DMS79 treated with DMSO at 0.1 percent for 48 hours (cell line): ENCODE measurements around the gene NEGR1.
A peak's percentile ranks its signal among the peaks of the same experiment; 100 is the strongest.
"Not testable (repeated sequence)": the region's sequence is repeated elsewhere in the genome, so short reads cannot be mapped to it uniquely, and the experiment has no call there.

Experiments used
- DNase-seq: peaks from one replicate; lab custom pipeline; 2025; lab: John Stamatoyannopoulos, UW

Gene NEGR1

DNA sequence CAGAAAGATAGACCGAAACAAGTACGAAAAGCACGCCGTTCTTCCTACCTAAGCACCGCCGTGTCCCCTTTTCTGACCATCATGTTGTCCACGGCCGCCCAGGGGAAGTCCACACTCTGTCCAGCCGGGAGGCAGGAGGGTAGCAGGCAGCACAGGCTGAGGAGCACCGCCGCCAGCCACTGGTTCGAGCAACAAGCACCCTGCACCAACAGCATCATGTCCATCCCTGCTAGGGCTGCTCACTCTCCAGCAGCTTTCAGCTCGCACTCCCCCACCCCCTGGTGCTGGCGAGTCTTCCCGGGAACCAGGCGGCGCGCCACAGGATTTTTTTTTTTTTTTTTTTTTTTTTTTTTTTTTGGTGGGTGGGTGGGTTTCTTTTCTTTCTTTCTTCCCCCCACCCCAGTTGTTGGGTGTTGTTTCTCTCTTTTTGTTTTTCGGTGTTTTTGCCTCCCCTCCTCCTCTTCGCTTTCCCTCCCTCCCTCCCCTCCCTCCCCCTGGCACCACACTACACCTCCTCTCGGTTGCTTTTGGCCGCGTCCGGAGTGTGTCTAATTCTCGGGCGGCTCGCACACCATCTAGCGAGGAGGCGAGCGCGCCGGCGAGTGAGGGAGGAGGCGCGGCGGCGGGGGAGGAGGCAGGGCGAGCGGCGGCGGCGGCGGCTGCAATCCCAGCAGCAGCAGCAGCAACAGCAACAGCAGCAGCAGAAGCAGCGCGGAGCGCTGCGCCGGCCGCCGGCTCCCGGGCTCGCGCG lies at the start of gene NEGR1:
TSS of gene NEGR1 (minus strand) at position 269 of the 751 bp plus-strand sequence.
- peak; percentile 93 for DNase-seq

- DNase-seq, result no peak
These were observed 44.2 kb upstream of the NEGR1 start for GRCh38 chr1:72326494-72326893.

- no peak for DNase-seq
These were observed 42.1 kb upstream of the NEGR1 start for GRCh38 chr1:72324451-72324850.

DNA sequence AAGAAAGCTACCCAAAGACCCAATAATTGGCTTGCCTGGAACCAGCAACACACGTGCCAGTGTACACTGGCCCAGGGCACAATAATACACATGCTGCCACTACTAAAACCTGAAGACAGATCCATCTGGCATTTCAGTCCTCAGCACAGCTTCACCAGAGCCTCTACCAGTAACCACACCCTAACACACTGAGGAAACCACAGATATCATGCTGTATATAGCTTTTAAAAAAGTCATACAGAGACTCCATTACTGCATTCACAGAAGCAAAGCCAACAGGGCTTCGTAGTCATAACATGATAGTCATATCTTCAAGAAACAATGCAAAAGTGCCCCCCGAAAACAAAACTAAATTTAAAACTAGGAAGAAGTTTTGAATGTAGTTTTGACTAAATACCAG lies 40.6 kb upstream of the NEGR1 start:
- DNase-seq, result no peak

- no peak for DNase-seq
These were observed 14.2 kb upstream of the NEGR1 start for GRCh38 chr1:72296501-72296900.

GRCh38 chr1:72288886-72289285 lies 6.5 kb upstream of the NEGR1 start:
- DNase-seq, result no peak

DNA sequence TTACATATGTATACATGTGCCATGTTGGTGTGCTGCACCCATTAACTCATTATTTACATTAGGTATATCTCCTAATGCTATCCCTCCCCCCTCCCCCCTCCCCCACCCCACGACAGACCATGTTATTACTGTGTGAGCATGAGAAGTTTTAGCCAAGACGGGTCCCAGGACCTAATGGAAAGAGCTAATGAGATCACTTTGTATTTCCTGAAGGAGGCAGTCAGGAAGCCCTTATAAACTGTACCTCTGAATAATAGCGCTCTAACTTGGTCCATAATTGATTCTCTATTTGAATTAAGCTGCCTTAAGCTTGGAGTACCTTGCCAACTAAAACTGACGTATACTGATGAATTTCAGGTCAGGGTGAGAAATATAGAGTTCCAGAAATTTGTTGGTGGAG lies 4.1 kb upstream of the NEGR1 start:
- DNase-seq, result no peak

- DNase-seq, result peak; percentile 44
These were observed 2.7 kb upstream of the NEGR1 start for GRCh38 chr1:72285074-72285425.

- DNase-seq, result peak; percentile 81
These were observed 2.2 kb upstream of the NEGR1 start for GRCh38 chr1:72284348-72285073.

- DNase-seq, result peak; percentile 91
These were observed 1.7 kb upstream of the NEGR1 start for GRCh38 chr1:72284084-72284347.

- DNase-seq, result peak; percentile 91
These were observed 1.2 kb upstream of the NEGR1 start for GRCh38 chr1:72283307-72284083.

DNA sequence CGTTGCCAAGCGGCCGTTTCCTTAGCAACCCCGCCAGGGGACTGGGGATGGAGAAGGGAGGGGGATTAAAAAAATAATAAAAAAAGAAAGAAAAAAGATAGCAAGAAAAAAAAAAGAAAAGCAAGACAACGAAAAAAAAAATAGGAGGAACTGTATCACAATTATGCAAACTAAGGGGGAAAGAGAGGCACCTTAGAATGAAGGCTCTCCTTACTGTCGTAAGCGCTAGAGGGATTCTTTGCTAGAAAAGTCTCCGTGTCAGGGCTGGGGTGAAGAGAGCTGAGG lies 625 bp upstream of the NEGR1 start:
- DNase-seq, result peak; percentile 93

DNA sequence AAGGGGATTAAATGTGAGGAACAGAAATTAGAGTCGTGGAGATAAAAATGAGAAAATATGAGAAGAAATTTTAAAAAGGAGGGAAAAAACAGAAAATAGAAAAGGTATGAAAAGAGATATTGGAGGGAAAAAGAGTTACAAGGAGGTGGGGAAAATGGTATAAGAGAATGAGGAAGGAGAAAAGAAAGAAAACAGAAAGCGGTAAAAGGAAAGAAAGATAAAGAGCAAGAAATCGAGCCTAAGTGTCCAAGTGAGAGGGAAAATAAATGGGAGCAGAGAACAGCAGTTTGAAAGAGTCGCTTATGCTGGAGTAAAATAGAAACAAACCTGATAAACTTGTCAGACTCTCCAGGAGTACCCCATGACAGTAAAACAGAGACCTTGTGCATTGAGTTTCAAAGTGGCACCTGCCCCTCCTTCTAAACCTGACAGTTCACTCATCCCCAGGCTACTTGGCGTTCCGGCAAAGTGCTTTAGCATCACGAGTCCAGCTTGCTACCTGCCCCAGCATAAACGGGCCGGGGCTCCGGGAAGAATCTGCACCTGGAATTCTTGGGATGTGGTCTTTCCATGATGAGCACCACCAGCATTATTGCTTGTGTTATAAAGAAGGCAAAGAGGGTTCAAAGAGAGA lies 585 bp downstream of the NEGR1 start:
- peak; percentile 66 for DNase-seq

DNA sequence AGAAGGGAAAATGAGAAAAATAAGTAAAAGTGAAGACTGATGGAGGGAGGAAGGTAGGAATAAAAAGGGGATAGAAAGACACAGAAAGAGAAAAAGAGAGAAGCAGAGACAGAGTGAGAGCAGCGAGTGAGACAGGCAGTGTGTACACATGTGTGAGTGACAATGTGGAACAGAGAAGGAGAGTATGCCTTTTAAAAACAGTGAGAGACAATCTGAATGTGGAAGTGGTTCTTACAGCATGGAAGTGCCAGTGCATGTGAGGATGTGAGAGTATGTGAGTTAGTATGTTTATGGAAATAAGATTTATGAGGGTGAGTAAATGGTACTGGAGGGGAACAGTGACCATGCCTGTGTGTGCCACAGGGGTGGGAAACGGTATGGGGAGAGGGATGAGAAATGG lies 1.2 kb downstream of the NEGR1 start:
- DNase-seq, result peak; percentile 74

DNA sequence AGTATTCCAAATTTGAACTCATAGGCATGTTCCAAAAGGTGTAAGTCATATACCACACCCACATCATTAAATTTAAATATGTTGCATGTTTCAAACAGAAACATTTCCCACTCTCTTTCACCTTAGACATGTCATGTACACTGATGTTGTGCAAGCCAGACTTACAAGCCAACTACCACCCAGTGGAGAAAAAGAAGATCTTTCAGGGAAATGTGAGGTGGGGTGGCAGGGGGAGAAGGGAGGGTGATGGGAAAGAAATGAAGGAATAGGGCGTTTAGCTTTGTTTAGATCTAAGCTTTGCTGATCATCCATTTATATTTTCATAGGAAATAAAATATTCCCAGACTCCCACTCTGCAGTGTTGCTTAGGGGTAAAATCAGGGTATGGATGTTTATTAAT lies 1.6 kb downstream of the NEGR1 start:
- peak; percentile 74 for DNase-seq

DNA sequence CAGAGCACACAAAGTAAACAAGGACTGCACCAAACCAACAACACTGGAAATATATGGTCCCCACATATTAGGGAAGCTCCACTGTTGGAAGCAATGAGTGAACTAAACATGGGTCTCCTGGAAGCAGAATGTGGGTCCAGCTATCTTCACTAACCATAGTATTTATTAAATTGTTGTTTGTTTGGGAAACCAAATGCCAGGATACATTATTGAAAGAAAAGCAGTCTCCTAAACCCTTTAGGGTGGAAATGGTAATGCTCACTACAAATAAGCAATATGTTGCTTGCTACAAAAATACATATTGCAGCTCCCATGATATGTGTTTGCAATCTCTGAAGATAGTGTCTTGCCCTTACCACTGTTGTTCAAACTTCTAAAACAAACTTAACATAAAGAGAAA lies 2.2 kb downstream of the NEGR1 start:
- peak; percentile 60 for DNase-seq

- DNase-seq, result peak; percentile 50
These were observed 3.9 kb downstream of the NEGR1 start for GRCh38 chr1:72278461-72278860.

GRCh38 chr1:72271555-72272085 lies 10.7 kb downstream of the NEGR1 start:
- no peak for DNase-seq

GRCh38 chr1:72262735-72263134 lies 19.6 kb downstream of the NEGR1 start:
- DNase-seq, result no peak

DNA sequence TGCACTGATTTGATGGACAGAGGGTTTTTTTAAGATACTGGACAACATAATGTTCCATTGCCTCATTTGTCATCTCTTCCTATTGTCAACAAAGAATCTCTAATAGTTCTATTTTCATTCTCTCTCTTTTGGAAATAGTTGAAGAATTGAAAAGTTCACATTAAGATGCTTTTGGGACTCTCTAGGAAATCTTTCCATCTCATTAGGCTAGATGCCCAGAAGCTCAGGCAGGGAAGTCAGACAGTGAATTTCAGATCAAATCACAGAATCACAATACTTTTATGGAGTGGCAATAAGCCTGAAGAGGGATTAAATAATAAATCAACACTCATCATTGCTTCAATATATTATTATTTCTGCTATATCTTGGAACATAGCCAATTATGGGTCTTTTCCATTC lies 29.2 kb downstream of the NEGR1 start:
- no peak for DNase-seq

- DNase-seq, result no peak
These were observed 40.9 kb downstream of the NEGR1 start for GRCh38 chr1:72241397-72241796.

GRCh38 chr1:72235931-72236330 lies 46.4 kb downstream of the NEGR1 start:
- DNase-seq, result not testable (repeated sequence)

DNA sequence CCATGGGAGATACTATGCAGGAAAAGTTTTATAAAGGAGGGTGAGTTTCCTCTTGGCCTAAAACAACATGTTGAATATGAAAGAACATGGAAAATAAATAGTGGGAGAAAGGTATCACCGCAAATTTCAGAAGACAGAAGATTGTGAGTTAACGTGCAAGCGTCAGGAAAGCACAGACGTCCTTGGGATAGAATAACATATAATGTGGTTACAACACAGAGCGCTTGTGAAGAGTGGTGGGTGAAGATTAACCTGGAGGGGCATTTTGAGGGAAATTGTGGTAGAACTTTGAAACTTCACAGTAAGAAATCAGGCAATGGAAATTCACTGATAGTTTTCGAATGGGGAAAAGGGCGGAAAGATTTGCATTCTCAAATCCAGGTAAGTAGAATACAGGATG lies 47.3 kb downstream of the NEGR1 start:
- DNase-seq, result no peak
